ENCODE measurements around the gene DECR2. TPM values are rescaled to one million over a fixed set of nuclear protein-coding genes. Genes with fewer than 3 reads are reported as not detected.
"Not testable (repeated sequence)": the region's sequence is repeated elsewhere in the genome, so short reads cannot be mapped to it uniquely, and the experiment has no call there.

Gene DECR2
- total RNA-seq, 4 donors from 2014 or later, result 32.2 to 154 (median 105) TPM

DNA sequence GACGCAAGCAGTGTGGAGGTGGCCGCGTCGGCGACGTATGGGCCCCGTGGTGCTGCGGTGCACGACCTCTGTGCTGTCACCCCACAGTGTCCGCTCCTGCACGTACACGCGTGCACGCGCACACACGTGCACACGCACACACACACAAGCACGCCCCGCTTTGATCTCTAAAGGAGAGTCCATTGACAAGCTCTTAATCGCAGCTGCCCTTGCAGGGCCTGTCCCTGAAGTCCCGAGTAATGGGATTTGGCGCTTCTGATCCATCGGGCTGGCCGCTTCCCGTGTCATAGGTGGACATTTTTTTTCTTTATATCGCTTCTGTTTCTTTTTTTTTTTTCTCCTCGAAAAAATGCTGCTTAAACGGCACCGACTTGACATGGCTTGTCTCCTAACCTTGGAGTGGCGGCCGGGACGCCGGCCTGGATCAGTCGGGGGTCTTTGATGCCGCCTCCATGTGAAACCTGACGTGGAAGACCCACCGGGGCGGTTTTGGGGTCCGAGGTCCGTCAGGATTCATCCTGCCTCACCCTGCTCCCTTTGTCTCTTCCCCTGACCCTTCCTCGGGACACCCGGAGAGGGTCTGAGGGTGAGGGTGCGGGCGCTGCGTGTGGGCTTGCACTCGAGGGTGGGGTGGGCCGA is 40.9 kb upstream of the DECR2 start:
- no peak for DNase-seq
- no peaks in the 10 kb centered on the region for H3K27me3 ChIP-seq
- peaks cover 0 to 4% (median 2%) of the 10 kb centered on the region in 4 donors for H3K4me1 ChIP-seq
- TF ChIP-seq POLR2A (IDR thresholded peaks at IDR 0.05) (no peak), CTCF (IDR thresholded peaks at IDR 0.05) (no peak)
- H3K36me3 ChIP-seq, result no peaks in the 10 kb centered on the region
- H3K9me3 ChIP-seq, result no peaks in the 10 kb centered on the region
- H3K4me3 ChIP-seq, result no peak overlapping the region
- H3K27ac ChIP-seq, result no peak overlapping the region

- DNase-seq, result no peak
Observed at GRCh38 chr16:361341-361871, 40.3 kb upstream of the DECR2 start.

DNA sequence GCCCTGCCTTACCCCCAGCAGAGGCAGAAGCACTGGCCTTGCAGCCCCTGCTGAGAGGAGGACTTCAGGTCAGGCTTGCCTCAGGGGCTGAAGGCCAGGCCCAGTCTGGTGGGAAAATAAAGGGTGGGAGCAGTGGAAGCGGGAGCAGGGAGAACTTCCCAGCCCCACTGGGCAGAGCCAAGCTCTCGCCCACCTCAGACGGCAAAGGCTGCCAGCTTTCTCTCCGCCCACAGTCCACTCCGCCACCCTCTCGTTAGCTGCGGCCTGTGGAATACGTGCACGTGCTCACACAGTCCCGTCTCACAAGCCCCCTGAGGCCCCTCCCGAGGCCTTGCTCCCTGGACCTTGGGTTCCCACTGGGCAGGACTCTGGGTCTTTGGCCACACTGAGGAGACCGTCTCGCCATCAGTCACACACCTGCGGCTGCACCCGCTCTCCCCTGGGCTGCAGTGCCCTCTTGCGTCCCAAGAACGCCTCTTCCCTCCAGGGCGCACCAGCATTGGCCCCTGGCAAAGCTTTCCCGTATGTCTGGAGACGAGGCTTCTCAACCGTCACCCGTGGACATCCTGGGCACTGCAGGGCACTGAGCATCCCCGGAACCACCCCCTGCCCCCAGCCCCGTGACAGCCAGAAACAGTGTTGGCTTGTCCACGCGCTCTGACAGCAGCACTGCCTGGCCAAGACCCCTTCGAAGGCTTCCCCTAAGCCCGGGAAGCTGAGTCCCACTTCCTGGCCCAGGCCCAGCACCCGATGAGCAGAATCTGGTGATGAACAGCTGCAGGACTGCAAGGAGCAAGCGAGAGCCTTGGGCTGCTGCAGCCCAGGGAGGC is 39.6 kb upstream of the DECR2 start:
- DNase-seq, result peak; percentile 66 to 90 (median 87)
- no peak overlapping the region for H3K4me3 ChIP-seq
- no peak overlapping the region for H3K27ac ChIP-seq
- no peaks in the 10 kb centered on the region for H3K9me3 ChIP-seq
- H3K36me3 ChIP-seq, result peaks cover 0 to 6% (median 0%) of the 10 kb centered on the region in 3 donors
- no peak for TF ChIP-seq POLR2A (IDR thresholded peaks at IDR 0.05)
- TF ChIP-seq CTCF (IDR thresholded peaks at IDR 0.05), result peak; percentile 61 to 91 (median 81)
- no peaks in the 10 kb centered on the region for H3K27me3 ChIP-seq
- H3K4me1 ChIP-seq, result peaks cover 0 to 4% (median 2%) of the 10 kb centered on the region in 4 donors

More at GRCh38 chr16:361341-361871, 40.3 kb upstream of the DECR2 start:
- Histone ChIP-seq H3K27me3 (no peaks in the 10 kb centered on the region), H3K4me3 (no peak overlapping the region), H3K4me1 (peaks cover 0 to 4% (median 2%) of the 10 kb centered on the region in 4 donors), H3K36me3 (no peaks in the 10 kb centered on the region), H3K9me3 (no peaks in the 10 kb centered on the region), H3K27ac (no peak overlapping the region)
- TF ChIP-seq CTCF (IDR thresholded peaks at IDR 0.05) (no peak), POLR2A (IDR thresholded peaks at IDR 0.05) (no peak)

DNA sequence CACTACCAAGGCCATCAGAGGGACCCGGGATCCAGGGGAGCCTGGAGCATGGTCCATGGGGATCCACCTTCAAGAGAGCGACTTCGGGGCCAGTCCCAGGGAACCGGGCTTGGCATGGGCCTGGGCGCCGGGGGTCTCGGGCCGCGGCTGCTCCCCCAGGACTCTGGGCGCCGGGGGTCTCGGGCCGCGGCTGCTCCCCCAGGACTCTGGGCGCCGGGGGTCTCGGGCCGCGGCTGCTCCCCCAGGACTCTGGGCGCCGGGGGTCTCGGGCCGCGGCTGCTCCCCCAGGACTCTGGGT is 39.0 kb upstream of the DECR2 start:
- not testable (repeated sequence) for H3K27me3 ChIP-seq, H3K4me1 ChIP-seq, DNase-seq, H3K9me3 ChIP-seq, H3K27ac ChIP-seq, H3K4me3 ChIP-seq
- H3K36me3 ChIP-seq, result peaks cover 0 to 11% (median 0%) of the 10 kb centered on the region in 3 donors

DNA sequence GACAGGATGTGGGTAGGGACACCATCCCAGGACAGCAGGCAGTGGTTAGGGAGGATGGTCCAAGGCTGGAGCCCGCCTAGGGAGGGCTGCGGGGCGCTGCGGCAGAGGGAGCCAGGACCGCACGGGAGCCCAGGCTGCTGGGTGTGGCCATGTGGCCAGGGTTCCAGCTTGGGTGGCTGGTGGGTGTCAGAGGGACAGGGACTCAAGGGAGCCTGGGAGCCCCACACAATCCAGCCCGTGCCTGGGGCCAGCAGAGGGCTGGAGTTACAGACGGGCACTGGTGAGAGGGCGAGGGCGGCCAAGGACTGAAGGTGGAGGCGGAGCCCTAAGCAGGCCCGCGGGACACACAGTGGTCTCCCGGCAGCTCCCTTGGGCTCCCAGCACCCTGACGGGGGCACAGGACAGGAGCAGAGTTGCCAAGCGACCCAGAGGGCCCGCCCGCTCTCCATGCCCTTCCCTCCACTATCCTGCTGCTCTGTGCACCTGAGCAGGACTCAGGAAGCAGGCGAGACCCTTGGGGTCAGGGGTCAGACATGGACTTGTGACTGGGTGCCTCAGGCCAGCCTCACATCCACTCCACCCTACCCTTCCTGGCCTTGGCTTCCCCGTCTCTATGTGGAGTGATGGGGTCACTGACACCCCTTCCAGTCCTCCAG is 38.4 kb upstream of the DECR2 start:
- no peaks in the 10 kb centered on the region for H3K27me3 ChIP-seq

More for the DNA sequence above, 38.4 kb upstream of the DECR2 start:
- Histone ChIP-seq H3K27ac (no peak overlapping the region), H3K9me3 (no peaks in the 10 kb centered on the region), H3K36me3 (peaks cover 0 to 17% (median 0%) of the 10 kb centered on the region in 3 donors), H3K4me1 (peaks cover 0 to 4% (median 2%) of the 10 kb centered on the region in 4 donors), H3K4me3 (no peak overlapping the region)
- no peak for DNase-seq
- TF ChIP-seq POLR2A (IDR thresholded peaks at IDR 0.05) (no peak), CTCF (IDR thresholded peaks at IDR 0.05) (no peak)

Measured in Peyer's patch (tissue), 4 donors.